Forelimb muscle (tissue), 1 donor: ENCODE results near the gene CAPZA1. TPM values are rescaled to one million over a fixed set of nuclear protein-coding genes. Genes with fewer than 3 reads are reported as not detected.
"Not testable (repeated sequence)": the region's sequence is repeated elsewhere in the genome, so short reads cannot be mapped to it uniquely, and the experiment has no call there.

ENCODE experiments used
- DNase-seq: peaks from one replicate; pipeline ENCODE4 v3.0.0-alpha.2; 2013; ENCODE audit warnings: low read depth
- polyA plus RNA-seq: library from polyadenylated mRNA; unstranded; fragments of 120-200 nt; gene quantifications from one replicate; pipeline ENCODE4 v1.2.1, GENCODE V29; 2013; ENCODE audit not compliant: insufficient read length

Gene CAPZA1
- polyA plus RNA-seq = 75.0 TPM

DNA sequence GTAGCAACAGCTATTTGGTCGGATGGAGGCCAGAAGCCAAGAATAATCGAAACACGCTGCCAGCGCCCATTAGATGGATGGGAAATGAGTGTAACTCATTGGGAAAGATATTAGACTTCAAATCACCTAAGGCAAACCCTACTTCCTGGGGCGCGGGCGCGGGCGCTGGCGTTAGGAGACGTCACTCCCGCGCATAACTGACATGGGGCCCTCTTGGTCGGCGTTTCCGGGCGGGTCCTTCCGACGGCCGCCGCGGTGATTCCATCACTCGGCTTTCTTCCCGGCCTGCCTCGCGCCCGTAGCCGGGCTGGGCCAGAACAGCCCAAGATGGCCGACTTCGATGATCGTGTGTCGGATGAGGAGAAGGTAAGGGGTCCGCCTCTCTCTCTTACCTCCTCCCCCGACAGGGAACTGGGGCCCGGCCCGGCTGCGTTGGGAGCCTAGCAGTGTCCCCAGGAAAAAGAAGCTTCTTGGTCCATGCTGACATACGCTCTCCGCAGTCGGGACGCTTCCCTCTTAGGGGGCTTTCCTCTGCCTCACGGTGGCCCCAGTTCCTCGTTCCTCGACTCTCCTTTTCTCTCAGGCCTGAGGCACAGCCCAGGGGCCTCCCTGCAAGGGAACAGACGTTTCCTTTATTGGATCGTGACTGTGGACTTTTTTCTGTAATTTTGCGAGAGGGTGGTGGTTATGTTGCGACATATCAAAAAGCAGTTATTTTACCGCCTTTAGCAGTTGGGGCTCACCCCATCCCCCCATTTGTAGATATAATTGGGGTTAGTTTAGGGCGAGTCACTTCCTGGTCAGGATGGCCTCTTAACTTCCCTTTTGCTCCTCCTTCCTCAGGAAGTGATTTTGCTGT is at the start of gene CAPZA1:
CAPZA1 (plus strand) TSS at position 315 of the 859 bp plus-strand sequence; CDS start at position 328, 13 bp downstream.
- DNase-seq = peak; percentile 74

DNA sequence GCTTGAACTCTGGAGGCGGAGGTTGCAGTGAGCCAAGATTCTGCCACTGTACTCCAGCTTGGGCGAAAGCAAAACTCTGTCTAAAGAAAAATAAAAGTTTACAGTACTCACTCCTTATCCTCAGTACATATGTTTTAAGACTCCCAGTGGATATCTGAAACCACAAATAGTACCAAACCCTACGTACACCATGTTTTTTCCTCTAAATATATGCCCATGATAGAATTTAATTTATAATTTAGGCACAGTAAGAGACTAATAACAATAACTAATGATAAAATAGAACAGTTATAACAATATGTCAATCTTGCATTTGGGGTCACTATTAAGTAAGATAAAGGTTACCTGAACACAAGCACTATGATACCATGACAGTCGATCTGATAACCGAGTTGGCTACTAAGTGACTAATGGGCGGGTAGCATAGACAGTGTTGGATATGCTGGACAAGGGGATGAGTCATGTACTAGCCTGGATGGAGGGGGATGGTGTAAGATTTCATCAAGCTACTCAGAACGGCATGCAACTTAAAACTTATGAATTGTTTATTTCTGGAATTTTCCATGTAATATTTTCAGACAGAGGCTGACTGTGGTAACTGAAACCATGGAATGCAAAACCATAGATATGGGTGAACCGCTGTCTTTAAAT is 44.4 kb upstream of the CAPZA1 start:
- no peak for DNase-seq

DNA sequence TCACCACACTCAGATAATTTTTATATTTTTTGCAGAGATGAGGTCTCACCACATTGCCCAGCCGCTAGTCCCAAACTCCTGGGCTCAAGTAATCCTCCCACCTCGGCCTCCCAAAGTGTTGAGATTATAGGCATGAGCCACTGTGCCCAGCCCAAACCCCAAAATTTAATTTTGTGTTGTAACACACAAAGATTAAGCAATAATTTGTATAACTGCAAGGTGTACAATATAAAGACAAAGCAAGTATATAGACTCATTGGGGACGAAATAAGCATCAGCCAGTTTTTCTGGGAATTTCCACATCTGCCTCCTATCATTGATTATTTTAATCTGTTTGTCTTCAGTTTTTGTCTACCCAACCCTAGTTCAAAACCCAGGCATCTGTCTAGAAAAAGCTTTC is 43.4 kb upstream of the CAPZA1 start:
- DNase-seq = no peak

DNA sequence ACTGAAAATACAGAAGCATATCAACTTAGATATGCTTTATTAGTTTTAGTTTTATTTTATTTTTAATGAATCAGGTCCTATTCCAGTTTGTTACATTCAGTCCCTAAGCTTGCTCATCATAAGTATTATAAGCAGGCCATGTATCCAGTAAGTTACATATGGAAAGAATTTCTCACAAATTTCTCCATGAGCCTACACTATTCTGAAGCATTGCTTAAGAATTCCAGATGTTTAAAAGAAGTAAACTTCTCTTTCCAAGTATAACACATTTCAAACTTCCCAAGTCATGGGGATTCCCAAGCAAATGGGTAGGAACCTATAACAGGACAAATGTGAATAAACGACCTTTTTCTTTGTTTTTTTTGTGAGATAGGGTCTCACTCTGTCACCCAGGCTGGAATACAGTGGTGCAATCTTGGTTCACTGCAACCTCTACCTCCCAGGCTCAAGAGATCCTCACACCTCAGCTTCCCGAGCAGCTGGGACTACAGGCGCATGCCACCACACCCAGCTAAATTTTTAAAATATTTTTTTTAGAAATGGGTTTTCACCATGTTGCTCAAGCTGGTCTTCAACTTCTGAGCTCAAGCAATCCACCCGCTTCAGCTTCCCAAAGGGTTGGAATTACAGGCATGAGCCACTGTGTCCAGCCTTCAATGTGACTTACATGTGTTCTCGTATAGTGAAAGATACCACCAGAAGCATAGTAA is 39.7 kb upstream of the CAPZA1 start:
- no peak for DNase-seq

DNA sequence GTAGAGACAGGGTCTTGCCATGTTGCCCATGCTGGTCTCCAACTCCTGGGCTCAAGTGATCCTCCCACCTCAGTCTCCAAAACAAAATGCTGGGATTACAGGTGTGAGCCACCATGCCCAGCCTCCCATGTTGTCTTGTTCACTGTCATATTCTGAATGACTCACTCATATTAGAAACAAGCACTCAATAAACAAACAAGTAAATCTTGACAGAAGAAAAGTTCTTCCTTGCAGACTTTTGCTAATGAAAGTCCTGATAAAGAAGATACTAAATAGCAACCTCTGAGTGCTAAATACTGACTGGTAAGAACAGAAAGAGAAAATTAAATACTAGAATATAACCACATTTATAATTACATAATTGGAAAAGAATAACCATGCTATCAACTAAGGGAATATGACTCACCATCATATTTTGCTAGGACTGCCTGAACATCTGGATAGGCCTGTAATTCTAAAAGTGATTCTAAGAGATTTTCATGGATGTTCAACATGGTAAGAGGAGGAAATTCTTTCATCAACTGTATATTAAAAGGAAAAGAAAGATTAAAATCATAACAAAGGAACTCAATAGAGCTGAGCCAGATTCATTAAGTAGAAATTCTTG is 37.9 kb upstream of the CAPZA1 start:
- no peak for DNase-seq

DNA sequence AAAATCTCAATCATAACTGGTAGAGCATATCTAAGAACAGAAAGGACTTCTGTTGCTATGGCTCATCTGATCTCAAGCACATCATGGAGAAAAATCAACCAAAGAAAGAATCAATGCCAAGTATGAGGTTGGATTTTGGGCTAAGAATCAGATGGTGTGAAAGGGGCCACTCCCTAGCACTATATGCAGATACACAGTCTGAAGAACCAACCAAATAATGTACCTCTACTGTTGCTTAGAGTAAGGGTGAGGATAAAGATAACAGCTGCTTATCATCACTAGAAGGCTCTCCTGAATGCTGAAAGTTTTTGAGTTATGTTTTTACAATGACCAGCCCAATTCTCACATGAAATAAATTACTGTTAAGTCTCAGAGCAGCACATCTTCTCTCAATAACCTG is 36.3 kb upstream of the CAPZA1 start:
- DNase-seq = no peak

DNA sequence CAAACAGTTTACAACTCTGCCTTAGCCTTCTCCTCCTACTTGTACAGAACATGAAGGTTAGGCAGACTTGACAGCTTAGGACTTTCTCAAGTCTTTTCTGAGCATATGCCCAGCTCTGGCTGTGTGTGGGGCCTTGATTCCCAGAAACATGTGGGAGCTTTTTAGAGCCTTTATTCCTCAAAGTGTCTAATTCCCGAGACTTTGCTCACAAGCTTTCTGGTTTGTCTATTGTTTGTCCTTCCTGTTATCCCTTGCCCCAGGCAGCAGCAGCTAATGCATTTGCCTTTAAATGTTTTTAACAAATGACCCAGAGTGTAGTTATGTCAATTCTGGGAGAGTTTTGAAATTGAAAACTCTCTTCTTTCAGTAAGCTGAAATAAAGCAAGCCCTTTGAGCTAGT is 29.9 kb upstream of the CAPZA1 start:
- no peak for DNase-seq

DNA sequence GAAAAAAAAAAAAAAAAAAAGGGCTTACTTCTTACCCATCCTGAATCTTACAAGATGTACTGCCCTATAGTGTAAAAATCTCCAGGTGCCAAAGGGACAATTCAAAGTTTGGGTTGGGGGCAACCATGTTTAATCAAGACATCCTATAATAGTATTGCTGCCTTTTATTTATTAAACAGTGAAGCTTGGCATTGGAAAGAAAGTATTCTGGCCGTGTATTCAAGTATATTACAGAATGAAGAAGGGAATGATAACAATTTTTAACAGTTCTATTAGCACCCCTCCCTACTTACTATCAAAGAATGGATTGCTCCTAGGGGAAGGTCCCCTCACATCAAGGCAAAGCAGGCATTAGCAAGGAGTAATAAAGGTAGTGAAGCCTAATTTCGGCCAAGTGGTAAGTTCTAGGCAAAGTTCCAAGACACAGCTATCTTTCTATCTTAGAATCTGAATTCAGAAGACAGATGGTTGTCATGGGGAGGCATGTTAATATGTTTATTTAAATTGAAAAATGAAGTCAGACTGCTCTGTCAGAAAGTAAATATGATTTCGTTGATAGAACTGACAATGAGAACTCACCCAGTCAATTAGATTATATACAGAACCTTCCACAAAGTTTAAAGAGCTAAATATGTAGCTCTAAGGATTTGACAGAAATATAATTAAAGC is 25.3 kb upstream of the CAPZA1 start:
- DNase-seq = no peak

DNA sequence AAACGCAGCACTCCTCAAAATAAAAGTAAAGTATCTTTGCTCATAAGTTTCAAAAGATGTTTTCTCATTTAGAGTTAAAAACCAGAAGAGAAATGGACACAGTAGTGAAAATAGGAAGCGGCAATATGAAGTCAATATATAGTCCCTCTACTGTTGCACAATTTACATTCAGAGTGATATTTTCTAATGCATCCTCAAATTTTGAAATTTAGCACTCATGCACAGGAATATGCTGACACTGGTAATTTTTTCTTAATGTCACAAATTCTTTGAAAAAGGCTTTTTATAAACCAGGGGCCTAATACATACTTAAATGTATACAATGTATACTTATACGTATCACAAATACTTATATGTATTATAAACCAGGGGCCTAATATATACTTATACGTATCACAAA is 20.2 kb upstream of the CAPZA1 start:
- DNase-seq = no peak

DNA sequence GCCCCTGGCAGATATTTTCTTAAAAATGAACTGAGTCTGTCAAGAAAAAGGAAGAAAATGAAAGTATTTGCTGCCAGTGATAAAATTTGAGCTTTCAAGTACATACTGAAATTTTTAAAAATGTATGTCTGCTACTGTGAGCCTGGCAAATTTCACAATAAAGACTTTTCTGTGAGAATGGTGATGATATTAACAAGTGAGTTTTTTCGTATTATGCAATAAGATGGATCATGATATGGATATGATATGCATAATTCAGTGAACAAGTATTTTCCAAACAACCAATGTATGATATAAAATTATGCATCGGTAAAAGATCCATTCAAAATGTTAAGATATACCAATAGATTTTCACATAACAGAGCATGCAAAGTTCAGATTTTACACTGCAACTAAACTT is 16.6 kb upstream of the CAPZA1 start:
- DNase-seq = no peak

DNA sequence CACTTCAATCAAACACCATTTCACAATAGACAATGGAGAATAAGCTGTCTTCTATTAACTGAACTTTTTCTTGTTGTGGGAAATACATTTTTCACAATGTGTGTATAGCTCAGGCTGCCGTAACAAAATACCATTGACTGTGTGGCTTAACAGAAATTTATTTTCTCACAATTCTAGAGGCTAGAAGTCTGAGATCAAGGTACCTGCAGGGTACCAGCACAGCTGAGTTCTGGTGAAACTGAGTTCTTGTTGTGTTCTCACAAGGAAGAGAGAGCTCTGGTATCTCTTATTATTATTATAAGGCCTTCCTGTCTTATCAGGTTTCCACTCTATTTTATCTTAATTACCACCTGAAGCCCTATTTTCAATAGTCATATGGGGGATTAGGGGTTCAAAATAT is 16.1 kb upstream of the CAPZA1 start:
- DNase-seq = no peak

DNA sequence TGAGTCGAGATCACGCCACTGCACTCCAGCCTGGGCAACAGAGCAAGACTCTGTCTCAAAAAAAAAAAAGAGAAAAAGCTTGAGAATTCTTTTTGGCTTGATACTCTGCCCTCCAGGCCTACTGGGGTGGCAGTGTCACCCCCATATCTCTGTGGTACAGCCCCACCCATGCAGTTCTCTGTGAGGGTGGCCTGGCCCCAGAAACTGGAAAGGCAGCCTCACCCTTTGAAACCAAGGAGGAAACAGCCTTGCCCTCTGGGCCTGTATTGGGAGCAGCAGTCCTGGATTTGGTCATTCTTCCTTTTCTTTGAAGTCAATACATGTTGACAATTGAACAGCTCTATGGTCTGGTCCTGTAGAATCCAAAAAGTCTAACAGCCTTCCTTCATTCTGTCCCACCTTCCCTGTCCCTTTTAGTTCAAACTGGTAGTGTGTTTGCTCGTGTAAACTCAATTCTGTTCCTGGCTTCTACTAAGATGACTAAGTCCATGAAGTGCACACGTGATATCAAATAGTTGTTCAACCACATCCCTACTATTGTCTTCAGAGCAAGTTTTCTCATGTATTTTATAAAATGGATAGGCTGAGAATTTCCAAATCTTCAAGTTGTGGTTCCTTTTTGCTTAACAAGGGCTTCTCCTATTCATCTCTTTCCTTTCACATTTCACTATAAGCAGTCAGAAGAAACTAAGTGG is 13.9 kb upstream of the CAPZA1 start:
- DNase-seq = no peak

DNA sequence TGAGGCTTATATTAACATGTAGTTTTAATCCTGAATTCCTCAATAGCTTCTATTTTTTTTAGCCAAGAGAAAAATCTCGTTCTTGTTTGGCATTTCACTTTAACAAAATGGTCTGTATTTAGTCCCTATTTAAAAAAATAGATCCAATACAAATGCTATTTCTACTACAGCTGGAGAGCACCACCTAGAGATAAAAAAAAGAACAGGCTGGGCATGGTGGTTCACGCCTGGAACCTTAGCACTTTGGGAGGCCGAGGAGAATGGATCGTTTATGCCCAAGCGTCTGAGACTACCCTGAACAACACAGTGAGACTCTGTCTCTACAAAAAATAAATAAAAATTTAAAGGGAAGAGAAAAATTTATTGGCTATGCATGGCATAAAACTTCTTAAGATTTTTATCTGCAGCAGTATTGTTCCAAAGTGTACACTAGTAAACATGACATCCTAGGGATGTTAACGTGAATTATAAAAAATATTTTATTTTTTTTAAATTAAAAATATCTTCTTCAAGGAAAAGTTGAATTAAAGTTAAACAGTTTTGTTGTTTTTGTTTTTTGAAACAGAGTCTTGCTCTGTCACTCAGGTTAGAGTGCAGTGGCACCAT is 5.1 kb upstream of the CAPZA1 start:
- DNase-seq = no peak

DNA sequence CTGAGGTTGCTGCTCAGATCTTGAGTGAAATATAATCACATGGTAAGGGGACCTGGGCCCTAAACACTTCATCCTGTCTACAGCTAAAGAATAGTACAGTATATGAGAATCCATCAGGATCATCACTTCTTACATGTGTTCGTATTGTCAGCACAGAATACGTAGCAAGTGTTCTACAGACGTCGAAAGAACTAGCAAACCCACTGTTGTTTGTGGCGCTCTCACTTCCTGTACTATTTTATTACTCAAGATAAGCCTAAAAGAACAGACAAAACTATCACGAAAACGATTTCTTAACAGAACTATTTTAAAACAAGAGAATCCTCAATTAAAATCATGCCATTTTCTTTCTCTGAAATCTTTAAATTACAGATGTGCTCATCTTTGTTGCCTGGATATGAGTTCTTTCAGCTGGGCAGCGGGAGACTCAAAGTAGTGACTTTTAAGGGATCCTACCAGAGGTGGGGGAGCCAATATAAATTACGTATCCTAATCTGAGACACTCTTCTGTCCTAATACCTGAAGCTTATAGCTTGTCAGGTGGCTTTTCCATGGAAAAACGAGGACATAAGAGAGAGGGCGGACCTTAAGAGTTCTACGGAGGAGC is 1.4 kb upstream of the CAPZA1 start:
- no peak for DNase-seq

DNA sequence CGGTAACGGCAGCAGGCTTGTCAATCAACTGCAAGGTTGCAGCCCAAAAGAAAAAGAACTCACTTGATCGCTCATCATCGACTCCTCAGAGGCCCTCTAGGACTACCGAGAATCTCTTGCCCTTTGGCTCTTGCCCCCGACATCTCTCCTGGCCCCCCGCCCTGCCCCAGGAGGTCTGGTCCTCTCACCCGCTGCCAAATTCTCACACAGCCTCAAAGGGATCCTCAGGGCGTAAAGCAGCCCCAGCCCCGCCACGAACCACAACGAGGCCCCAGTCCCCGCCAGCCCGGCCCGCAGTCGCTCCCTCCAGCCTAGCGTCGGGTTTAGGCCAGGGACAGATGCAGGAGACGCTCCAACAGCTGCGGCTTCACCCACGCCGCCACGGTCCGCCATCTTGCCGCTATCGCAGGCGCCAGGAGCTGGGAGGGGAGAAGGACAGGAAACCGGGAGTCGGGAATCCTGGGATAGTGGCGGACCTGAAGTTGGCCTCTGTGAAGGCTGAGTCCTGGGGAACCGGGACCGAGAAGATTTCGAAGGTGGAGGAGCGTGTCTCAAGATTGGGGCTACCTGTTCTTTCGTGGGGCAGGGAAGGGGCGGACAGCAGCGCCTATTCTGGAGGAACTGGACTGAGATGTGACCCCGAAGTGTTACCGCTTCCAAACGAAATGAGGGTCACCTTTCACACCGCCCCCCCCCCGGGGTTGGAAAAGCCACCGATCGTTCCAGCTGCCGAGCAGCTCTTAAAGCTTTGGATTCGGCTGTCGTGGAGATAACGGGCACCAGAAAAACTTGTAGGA is 713 bp upstream of the CAPZA1 start, which contains the start of gene ST7L:
ST7L (minus strand) TSS at position 421 of the 797 bp plus-strand sequence; CDS start at position 393, 28 bp downstream.
- DNase-seq = no peak

DNA sequence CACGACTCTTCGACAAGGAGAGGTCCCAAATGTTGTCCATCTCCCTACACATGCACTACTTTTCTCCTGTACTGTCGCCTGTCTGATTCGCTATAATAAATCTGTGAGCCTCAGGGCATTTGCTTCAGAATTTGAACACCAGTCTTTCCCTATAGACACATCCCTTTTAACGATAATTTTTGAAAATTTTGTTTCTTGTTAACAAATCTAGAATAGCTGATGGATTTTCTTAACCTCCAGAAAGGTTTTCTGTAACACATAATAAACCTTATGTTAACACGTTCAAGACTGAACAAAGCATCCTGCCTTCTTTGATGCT is 704 bp downstream of the CAPZA1 start:
- DNase-seq = no peak

DNA sequence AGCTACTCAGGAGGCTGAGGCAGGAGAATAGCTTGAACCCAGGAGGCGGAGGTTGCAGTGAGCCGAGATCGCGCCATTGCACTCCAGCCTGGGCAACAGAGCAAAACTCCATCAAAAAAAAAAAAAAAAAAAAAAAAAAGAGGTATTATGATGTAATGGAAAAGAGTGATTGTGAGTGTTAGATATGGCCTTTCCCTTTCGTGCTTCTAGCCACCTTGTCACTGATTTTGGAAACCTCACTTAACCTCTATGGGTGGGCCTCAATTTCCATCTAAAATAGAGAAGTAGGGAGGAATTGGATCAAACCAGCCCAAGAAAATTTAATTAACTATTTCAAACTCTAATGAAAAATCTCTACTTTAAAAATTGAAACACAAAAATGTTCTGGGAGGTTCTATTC is 4.9 kb downstream of the CAPZA1 start:
- DNase-seq = not testable (repeated sequence)

DNA sequence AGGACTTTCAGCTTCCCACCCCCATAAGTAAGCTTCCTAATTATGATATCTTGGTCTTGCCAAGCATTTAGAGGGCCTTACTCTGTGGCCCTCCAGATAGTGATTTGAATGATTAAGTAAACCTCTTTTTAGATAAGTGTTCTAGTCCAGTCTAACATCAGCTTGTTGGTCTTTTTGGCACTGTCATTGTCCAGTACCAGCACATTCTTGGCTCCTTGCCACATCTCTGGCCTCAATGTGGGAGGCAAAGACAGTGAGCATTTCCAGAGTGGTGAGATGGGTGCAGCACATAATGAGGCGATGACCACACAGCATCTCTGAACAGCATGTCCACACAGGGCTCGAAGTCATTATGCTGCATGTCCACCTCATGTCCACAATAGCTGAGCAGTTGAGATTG is 6.1 kb downstream of the CAPZA1 start:
- no peak for DNase-seq

DNA sequence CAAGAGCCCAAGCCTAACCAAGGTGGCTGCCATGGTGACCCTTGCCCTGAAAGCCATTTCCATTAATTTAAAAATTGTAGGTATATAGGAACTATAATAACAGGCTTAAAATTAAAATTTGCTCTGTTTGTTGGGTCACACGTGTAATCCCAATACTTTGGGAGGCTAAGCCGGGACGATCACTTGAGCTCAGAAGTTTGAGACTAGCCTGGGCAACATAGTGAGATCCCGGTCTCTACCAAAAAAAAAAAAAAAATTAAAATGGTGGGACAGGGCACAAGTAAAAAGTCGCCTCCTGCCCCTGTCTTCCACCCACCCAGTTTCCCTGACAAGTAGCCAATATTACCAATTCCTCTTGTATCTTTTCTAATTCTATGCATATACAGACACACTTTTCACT is 6.6 kb downstream of the CAPZA1 start:
- DNase-seq = no peak
